ENCODE measurements around the gene RGPD5.
"Not testable (repeated sequence)": the region's sequence is repeated elsewhere in the genome, so short reads cannot be mapped to it uniquely, and the experiment has no call there.

RGPD5 gene

DNA sequence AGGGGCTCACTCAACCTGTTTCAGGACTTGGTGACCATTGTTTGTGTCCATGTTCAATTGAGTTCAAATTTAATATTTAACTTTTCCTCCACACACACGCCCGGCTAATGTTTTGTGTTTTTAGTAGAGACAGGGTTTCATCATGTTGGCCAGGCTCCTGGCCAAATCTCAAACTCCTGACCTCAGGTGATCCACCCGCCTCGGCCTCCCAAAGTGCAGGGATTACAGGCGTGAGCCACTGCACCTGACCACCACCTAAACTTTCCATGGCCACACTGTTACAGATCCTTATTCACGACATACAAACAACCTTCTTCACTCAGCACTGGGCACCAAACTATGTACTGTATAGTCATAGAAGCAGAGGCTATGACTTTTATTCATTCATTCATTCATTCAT is 100.0 kb downstream of the RGPD5 start:
- DNase-seq = not testable (repeated sequence)

- DNase-seq = not testable (repeated sequence)
Measured at GRCh38 chr2:109895090-109895869, 101.2 kb downstream of the RGPD5 start.

DNA sequence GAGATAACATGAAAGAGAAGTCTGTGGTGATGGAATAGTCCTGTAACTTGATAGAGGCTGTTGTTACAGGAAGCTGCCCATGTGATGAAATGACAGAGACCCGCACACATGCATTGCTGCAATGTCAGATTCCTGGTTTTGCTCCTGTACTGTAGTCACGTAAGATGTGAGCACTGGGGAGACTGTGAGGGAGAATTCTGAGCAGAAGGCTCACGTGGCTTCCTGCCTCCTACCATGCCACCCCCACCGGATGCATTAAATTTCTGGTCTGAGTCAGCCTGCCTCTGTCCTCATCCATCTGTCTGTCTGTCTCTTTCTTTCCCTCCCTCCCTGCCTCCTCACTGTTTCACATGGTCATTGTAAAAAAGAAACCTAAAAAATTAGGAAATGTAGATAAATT is 102.1 kb downstream of the RGPD5 start:
- DNase-seq = not testable (repeated sequence)

DNA sequence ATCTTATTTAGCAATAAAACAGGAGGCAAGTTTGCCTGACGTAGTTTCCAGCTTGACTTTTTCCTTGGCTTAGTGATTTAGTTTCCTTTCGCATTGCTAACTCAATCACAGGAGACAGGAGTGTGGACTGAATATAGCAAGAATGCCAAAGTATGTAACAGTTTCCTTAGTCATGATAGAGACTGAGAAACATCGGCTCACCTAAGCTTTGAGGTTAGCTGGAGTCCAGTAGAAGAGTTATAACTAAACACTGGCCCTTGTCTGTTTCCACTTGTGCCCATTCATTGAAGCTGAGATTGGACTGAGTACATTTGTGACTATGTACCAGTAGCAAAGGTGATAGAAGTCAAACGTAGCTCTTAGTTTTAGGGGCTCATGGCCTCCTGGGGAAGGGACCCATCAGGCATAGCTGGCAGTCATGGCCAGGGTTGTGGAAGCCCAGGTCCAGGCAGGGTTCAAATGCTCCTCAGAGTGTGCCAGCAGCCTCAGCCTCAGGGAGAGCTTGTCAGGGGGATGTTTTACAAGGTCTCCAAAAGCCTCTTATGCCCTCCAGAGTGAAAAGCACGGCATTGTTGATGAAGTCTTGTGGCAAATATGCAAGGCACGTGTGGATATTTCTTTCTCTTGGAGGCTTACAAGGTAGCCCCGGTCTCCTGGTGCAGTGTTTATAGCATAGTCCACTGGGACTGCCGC is 103.8 kb downstream of the RGPD5 start:
- DNase-seq = not testable (repeated sequence)

- not testable (repeated sequence) for DNase-seq
Measured at GRCh38 chr2:109898462-109899336, 104.6 kb downstream of the RGPD5 start, which contains the start of gene LIMS3. Gene LIMS3, plus strand, starts transcription at chr2:109898688. Its CDS starts 41 bp downstream, at chr2:109898729.

GRCh38 chr2:109905796-109906195 is 111.7 kb downstream of the RGPD5 start:
- DNase-seq = not testable (repeated sequence)
